ENCODE data around the gene DDX20.
A peak's percentile ranks its signal among the peaks of the same experiment; 100 is the strongest.

Gene DDX20

GRCh38 chr1:111754984-111755330 is 744 bp upstream of the DDX20 start:
- no peak overlapping the region for H3K4ac ChIP-seq (ENCODE audit: low read depth, low read length)
- peaks cover 3% of the 10 kb centered on the region for H3K79me1 ChIP-seq (ENCODE audit: low read length)
- no peak overlapping the region for H2BK5ac ChIP-seq (ENCODE audit: low read length)
- no CpG with 5 or more reads among the region's 12 CpGs for WGBS (ENCODE audit: extremely low coverage, insufficient coverage, low lambda C conversion rate)
- H3K36me3 ChIP-seq (ENCODE audit: control insufficient read depth, insufficient read depth, low read length): peaks cover under 1% of the 10 kb centered on the region
- H3K4me2 ChIP-seq (ENCODE audit: low read length): peak overlapping the region; percentile 9
- no peaks in the 10 kb centered on the region for H3K27me3 ChIP-seq (ENCODE audit: insufficient read depth, low read length, poor library complexity)
- no peak overlapping the region for H2AK5ac ChIP-seq (ENCODE audit: low read length)
- DNase-seq: peak; percentile 70
- H3K4me1 ChIP-seq (ENCODE audit: control insufficient read depth, low read depth, low read length): no peaks in the 10 kb centered on the region
- peak overlapping the region; percentile 69 for H3K27ac ChIP-seq (ENCODE audit: low read depth, low read length)
- H2BK120ac ChIP-seq (ENCODE audit: low read depth, low read length): no peak overlapping the region
- H3K18ac ChIP-seq (ENCODE audit: low read length): no peak overlapping the region
- no peak overlapping the region for H3K23ac ChIP-seq (ENCODE audit: low read length)
- no peak overlapping the region for H4K8ac ChIP-seq (ENCODE audit: low read depth, low read length)
- peak overlapping the region; percentile 66 for H3K9ac ChIP-seq (ENCODE audit: low read length)
- H3K56ac ChIP-seq (ENCODE audit: low read length): peak overlapping the region; percentile 92
- no peak overlapping the region for H2BK15ac ChIP-seq (replicated peaks; ENCODE audit: low read depth)
- H3K79me2 ChIP-seq (ENCODE audit: control insufficient read depth, insufficient read depth, low read length): peaks cover 17% of the 10 kb centered on the region
- H4K5ac ChIP-seq (ENCODE audit: low read length): no peak overlapping the region
- H3K4me3 ChIP-seq (ENCODE audit: low read length): peak overlapping the region; percentile 38

GRCh38 chr1:111756124-111756513 is 418 bp downstream of the DDX20 start:
- Histone ChIP-seq H3K4me2 (ENCODE audit: low read length) (peak overlapping the region; percentile 11), H3K4me1 (ENCODE audit: control insufficient read depth, low read depth, low read length) (no peaks in the 10 kb centered on the region), H2AK5ac (ENCODE audit: low read length) (no peak overlapping the region), H3K9ac (ENCODE audit: low read length) (peak overlapping the region; percentile 88), H3K79me1 (ENCODE audit: low read length) (peaks cover 4% of the 10 kb centered on the region), H3K27ac (ENCODE audit: low read depth, low read length) (peak overlapping the region; percentile 66), H3K4me3 (ENCODE audit: low read length) (peak overlapping the region; percentile 73), H4K5ac (ENCODE audit: low read length) (no peak overlapping the region), H3K4ac (ENCODE audit: low read depth, low read length) (peak overlapping the region; percentile 77), H3K27me3 (ENCODE audit: insufficient read depth, low read length, poor library complexity) (no peaks in the 10 kb centered on the region), H2BK15ac (replicated peaks; ENCODE audit: low read depth) (no peak overlapping the region), H3K79me2 (ENCODE audit: control insufficient read depth, insufficient read depth, low read length) (peaks cover 17% of the 10 kb centered on the region), H3K36me3 (ENCODE audit: control insufficient read depth, insufficient read depth, low read length) (peaks cover 2% of the 10 kb centered on the region), H3K18ac (ENCODE audit: low read length) (peak overlapping the region; percentile 92), H3K23ac (ENCODE audit: low read length) (no peak overlapping the region), H2BK5ac (ENCODE audit: low read length) (no peak overlapping the region), H2BK120ac (ENCODE audit: low read depth, low read length) (peak overlapping the region; percentile 54), H3K56ac (ENCODE audit: low read length) (peak overlapping the region; percentile 95), H4K8ac (ENCODE audit: low read depth, low read length) (peak overlapping the region; percentile 78)
- no CpG with 5 or more reads among the region's 35 CpGs for WGBS (ENCODE audit: extremely low coverage, insufficient coverage, low lambda C conversion rate)
- DNase-seq: no peak

GRCh38 chr1:111758373-111758772 is 2.7 kb downstream of the DDX20 start:
- peaks cover 3% of the 10 kb centered on the region for H3K36me3 ChIP-seq (ENCODE audit: control insufficient read depth, insufficient read depth, low read length)
- no peak overlapping the region for H2BK120ac ChIP-seq (ENCODE audit: low read depth, low read length)
- H3K4me3 ChIP-seq (ENCODE audit: low read length): no peak overlapping the region
- H2BK5ac ChIP-seq (ENCODE audit: low read length): no peak overlapping the region
- H4K8ac ChIP-seq (ENCODE audit: low read depth, low read length): no peak overlapping the region
- H3K4ac ChIP-seq (ENCODE audit: low read depth, low read length): no peak overlapping the region
- H3K23ac ChIP-seq (ENCODE audit: low read length): no peak overlapping the region
- peak; percentile 77 for DNase-seq
- no peaks in the 10 kb centered on the region for H3K27me3 ChIP-seq (ENCODE audit: insufficient read depth, low read length, poor library complexity)
- no peak overlapping the region for H3K18ac ChIP-seq (ENCODE audit: low read length)
- no peak overlapping the region for H3K4me2 ChIP-seq (ENCODE audit: low read length)
- no peak overlapping the region for H3K27ac ChIP-seq (ENCODE audit: low read depth, low read length)
- H3K9ac ChIP-seq (ENCODE audit: low read length): no peak overlapping the region
- H3K79me2 ChIP-seq (ENCODE audit: control insufficient read depth, insufficient read depth, low read length): peaks cover 17% of the 10 kb centered on the region
- H3K56ac ChIP-seq (ENCODE audit: low read length): no peak overlapping the region
- no peak overlapping the region for H2BK15ac ChIP-seq (replicated peaks; ENCODE audit: low read depth)
- H4K5ac ChIP-seq (ENCODE audit: low read length): no peak overlapping the region
- H3K4me1 ChIP-seq (ENCODE audit: control insufficient read depth, low read depth, low read length): no peaks in the 10 kb centered on the region
- H3K79me1 ChIP-seq (ENCODE audit: low read length): peaks cover 4% of the 10 kb centered on the region
- H2AK5ac ChIP-seq (ENCODE audit: low read length): no peak overlapping the region
- WGBS (ENCODE audit: extremely low coverage, insufficient coverage, low lambda C conversion rate): no CpG with 5 or more reads among the region's 2 CpGs

GRCh38 chr1:111761717-111762116 is 6.0 kb downstream of the DDX20 start:
- Histone ChIP-seq H3K79me1 (ENCODE audit: low read length) (peaks cover 4% of the 10 kb centered on the region), H3K36me3 (ENCODE audit: control insufficient read depth, insufficient read depth, low read length) (peaks cover 7% of the 10 kb centered on the region), H3K27ac (ENCODE audit: low read depth, low read length) (no peak overlapping the region), H3K56ac (ENCODE audit: low read length) (no peak overlapping the region), H3K27me3 (ENCODE audit: insufficient read depth, low read length, poor library complexity) (no peaks in the 10 kb centered on the region), H2BK120ac (ENCODE audit: low read depth, low read length) (no peak overlapping the region), H3K4ac (ENCODE audit: low read depth, low read length) (no peak overlapping the region), H3K4me2 (ENCODE audit: low read length) (no peak overlapping the region), H4K5ac (ENCODE audit: low read length) (no peak overlapping the region), H2BK5ac (ENCODE audit: low read length) (no peak overlapping the region), H4K8ac (ENCODE audit: low read depth, low read length) (no peak overlapping the region), H2AK5ac (ENCODE audit: low read length) (no peak overlapping the region), H2BK15ac (replicated peaks; ENCODE audit: low read depth) (no peak overlapping the region), H3K9ac (ENCODE audit: low read length) (no peak overlapping the region), H3K4me1 (ENCODE audit: control insufficient read depth, low read depth, low read length) (no peaks in the 10 kb centered on the region), H3K4me3 (ENCODE audit: low read length) (no peak overlapping the region), H3K79me2 (ENCODE audit: control insufficient read depth, insufficient read depth, low read length) (peaks cover 11% of the 10 kb centered on the region), H3K18ac (ENCODE audit: low read length) (no peak overlapping the region), H3K23ac (ENCODE audit: low read length) (no peak overlapping the region)
- WGBS (ENCODE audit: extremely low coverage, insufficient coverage, low lambda C conversion rate): no CpG with 5 or more reads among the region's 2 CpGs
- no peak for DNase-seq

GRCh38 chr1:111762332-111762731 is 6.6 kb downstream of the DDX20 start:
- Histone ChIP-seq H3K79me2 (ENCODE audit: control insufficient read depth, insufficient read depth, low read length) (peaks cover 5% of the 10 kb centered on the region), H3K79me1 (ENCODE audit: low read length) (peaks cover 4% of the 10 kb centered on the region), H2AK5ac (ENCODE audit: low read length) (no peak overlapping the region), H3K56ac (ENCODE audit: low read length) (no peak overlapping the region), H2BK15ac (replicated peaks; ENCODE audit: low read depth) (no peak overlapping the region), H3K27ac (ENCODE audit: low read depth, low read length) (no peak overlapping the region), H2BK120ac (ENCODE audit: low read depth, low read length) (no peak overlapping the region), H3K4me2 (ENCODE audit: low read length) (no peak overlapping the region), H4K5ac (ENCODE audit: low read length) (no peak overlapping the region), H4K8ac (ENCODE audit: low read depth, low read length) (no peak overlapping the region), H3K36me3 (ENCODE audit: control insufficient read depth, insufficient read depth, low read length) (peaks cover 7% of the 10 kb centered on the region), H3K4me3 (ENCODE audit: low read length) (no peak overlapping the region), H3K27me3 (ENCODE audit: insufficient read depth, low read length, poor library complexity) (no peaks in the 10 kb centered on the region), H2BK5ac (ENCODE audit: low read length) (no peak overlapping the region), H3K4me1 (ENCODE audit: control insufficient read depth, low read depth, low read length) (no peaks in the 10 kb centered on the region), H3K4ac (ENCODE audit: low read depth, low read length) (no peak overlapping the region), H3K23ac (ENCODE audit: low read length) (no peak overlapping the region), H3K9ac (ENCODE audit: low read length) (no peak overlapping the region), H3K18ac (ENCODE audit: low read length) (no peak overlapping the region)
- DNase-seq: no peak
- WGBS (ENCODE audit: extremely low coverage, insufficient coverage, low lambda C conversion rate): no CpG with 5 or more reads among the region's 2 CpGs

- Histone ChIP-seq H3K36me3 (ENCODE audit: control insufficient read depth, insufficient read depth, low read length) (peaks cover 4% of the 10 kb centered on the region), H3K18ac (ENCODE audit: low read length) (no peak overlapping the region), H3K4ac (ENCODE audit: low read depth, low read length) (no peak overlapping the region)
Observed at GRCh38 chr1:111768023-111768422, 12.3 kb downstream of the DDX20 start.

More at GRCh38 chr1:111768023-111768422, 12.3 kb downstream of the DDX20 start:
- Histone ChIP-seq H3K79me2 (ENCODE audit: control insufficient read depth, insufficient read depth, low read length) (no peaks in the 10 kb centered on the region), H3K9ac (ENCODE audit: low read length) (no peak overlapping the region), H4K5ac (ENCODE audit: low read length) (no peak overlapping the region), H3K27me3 (ENCODE audit: insufficient read depth, low read length, poor library complexity) (no peaks in the 10 kb centered on the region), H4K8ac (ENCODE audit: low read depth, low read length) (no peak overlapping the region), H2AK5ac (ENCODE audit: low read length) (no peak overlapping the region), H3K56ac (ENCODE audit: low read length) (no peak overlapping the region), H3K4me2 (ENCODE audit: low read length) (no peak overlapping the region), H3K27ac (ENCODE audit: low read depth, low read length) (no peak overlapping the region), H3K4me1 (ENCODE audit: control insufficient read depth, low read depth, low read length) (no peaks in the 10 kb centered on the region), H2BK5ac (ENCODE audit: low read length) (no peak overlapping the region), H3K4me3 (ENCODE audit: low read length) (no peak overlapping the region), H3K23ac (ENCODE audit: low read length) (no peak overlapping the region), H2BK120ac (ENCODE audit: low read depth, low read length) (no peak overlapping the region), H2BK15ac (replicated peaks; ENCODE audit: low read depth) (no peak overlapping the region), H3K79me1 (ENCODE audit: low read length) (no peaks in the 10 kb centered on the region)
- DNase-seq: no peak

Measured in mesendoderm (in vitro differentiated cells).